GM18526 (cell line): Measurements from ENCODE around the gene TSPY9.
"Not testable (repeated sequence)": the region's sequence is repeated elsewhere in the genome, so short reads cannot be mapped to it uniquely, and the experiment has no call there.

Experiments used
- POLR2A ChIP-seq: IDR thresholded peaks from 3 replicates; pipeline ENCODE4 v1.6.1; 2011; ENCODE audit not compliant: insufficient read length; ENCODE audit errors: extremely low read depth

Gene TSPY9, protein sequence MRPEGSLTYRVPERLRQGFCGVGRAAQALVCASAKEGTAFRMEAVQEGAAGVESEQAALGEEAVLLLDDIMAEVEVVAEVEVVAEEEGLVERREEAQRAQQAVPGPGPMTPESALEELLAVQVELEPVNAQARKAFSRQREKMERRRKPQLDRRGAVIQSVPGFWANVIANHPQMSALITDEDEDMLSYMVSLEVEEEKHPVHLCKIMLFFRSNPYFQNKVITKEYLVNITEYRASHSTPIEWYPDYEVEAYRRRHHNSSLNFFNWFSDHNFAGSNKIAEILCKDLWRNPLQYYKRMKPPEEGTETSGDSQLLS

DNA sequence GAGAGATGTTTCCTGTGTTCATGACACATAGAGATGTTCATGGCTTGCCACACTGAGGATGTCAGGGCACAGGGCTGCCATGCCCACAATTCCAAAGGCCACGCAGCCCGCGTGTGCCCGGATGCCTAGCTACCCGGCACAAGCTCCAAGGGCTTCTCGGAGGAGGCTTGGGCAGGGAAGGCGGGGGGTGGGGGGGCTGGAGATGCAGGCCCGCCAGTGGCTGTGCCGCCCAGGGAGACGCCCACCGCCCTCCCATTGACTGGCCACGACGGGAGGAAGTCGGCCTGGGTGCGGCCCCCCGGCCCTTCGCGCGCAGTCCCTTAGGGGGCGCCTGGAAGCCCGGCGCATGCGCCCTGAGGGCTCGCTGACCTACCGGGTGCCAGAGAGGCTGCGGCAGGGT, at the start of gene TSPY9:
TSS of gene TSPY9 (plus strand) at position 301 of the 400 bp plus-strand sequence. CDS start at position 347, 46 bp downstream.
- TF ChIP-seq POLR2A: not testable (repeated sequence)

- not testable (repeated sequence) for TF ChIP-seq POLR2A
Measured at GRCh38 chrY:9466655-9467054, 20.4 kb upstream of the TSPY9 start, which contains the start of gene TSPY1. Gene TSPY1 (plus strand): TSS chrY:9466955. CDS start chrY:9467001, 46 bp downstream.

GRCh38 chrY:9527580-9527979, 40.5 kb downstream of the TSPY9 start, which contains the start of gene TSPY10:
Gene TSPY10 (plus strand): TSS chrY:9527880. CDS start chrY:9527926, 46 bp downstream.
- TF ChIP-seq POLR2A: not testable (repeated sequence)
